Ectodermal cell (in vitro differentiated cells): ENCODE data around the gene HNRNPM.

Source experiments
- H3K27ac ChIP-seq: 2 replicates; pipeline ENCODE4 v1.7.0; 2013; ENCODE audit warnings: mild to moderate bottlenecking, low read depth, low read length; ENCODE audit not compliant: insufficient read depth, poor library complexity, severe bottlenecking
- H3K27me3 ChIP-seq: 2 replicates; pipeline ENCODE4 v1.7.0; 2013; ENCODE audit warnings: mild to moderate bottlenecking, low read length; ENCODE audit not compliant: insufficient read depth, control insufficient read depth, poor library complexity, severe bottlenecking
- H3K36me3 ChIP-seq: one replicate; pipeline ENCODE4 v1.7.0; 2013; ENCODE audit warnings: low read length; ENCODE audit not compliant: control insufficient read depth, insufficient read depth
- H3K4me1 ChIP-seq: one replicate; pipeline ENCODE4 v1.7.0; 2013; ENCODE audit warnings: low read length; ENCODE audit not compliant: control insufficient read depth, insufficient read depth
- H3K4me3 ChIP-seq: 2 replicates; pipeline ENCODE4 v1.7.0; 2013; ENCODE audit warnings: low read depth, low read length, control low read depth; ENCODE audit not compliant: insufficient read depth
- H3K9me3 ChIP-seq: 2 replicates; pipeline ENCODE4 v1.7.0; 2013; ENCODE audit warnings: mild to moderate bottlenecking, low read length, moderate library complexity; ENCODE audit not compliant: control insufficient read depth
- WGBS, 2 experiments: methylation state at CpG; one replicate each; pipeline ENCODE4 v1.1.7; 2013; ENCODE audit warnings: missing lambda C conversion rate in 2 of 2; 5-methylcytosine and 5-hydroxymethylcytosine counted together

The HNRNPM gene

GRCh38 chr19:8483165-8483564 is 38.4 kb downstream of the HNRNPM start:
- Histone ChIP-seq H3K27ac (no peak overlapping the region), H3K9me3 (no peaks in the 10 kb centered on the region), H3K4me1 (peaks cover 17% of the 10 kb centered on the region), H3K36me3 (peaks cover 52% of the 10 kb centered on the region), H3K27me3 (no peaks in the 10 kb centered on the region), H3K4me3 (no peak overlapping the region)
- WGBS, 2 experiments = 94 to 95% methylated on average over 5 to 7 of the region's 8 CpGs

- 95 to 96% methylated on average over 18 of the region's 18 CpGs for WGBS, 2 experiments
- Histone ChIP-seq H3K27ac (no peak overlapping the region), H3K36me3 (peaks cover 55% of the 10 kb centered on the region), H3K4me3 (no peak overlapping the region), H3K9me3 (no peaks in the 10 kb centered on the region), H3K27me3 (no peaks in the 10 kb centered on the region), H3K4me1 (peaks cover 21% of the 10 kb centered on the region)
Measured at GRCh38 chr19:8484331-8484894, 39.6 kb downstream of the HNRNPM start.

GRCh38 chr19:8485561-8486371 is 41.0 kb downstream of the HNRNPM start:
- Histone ChIP-seq H3K9me3 (no peaks in the 10 kb centered on the region), H3K27ac (no peak overlapping the region), H3K4me3 (no peak overlapping the region), H3K4me1 (peaks cover 26% of the 10 kb centered on the region), H3K36me3 (peaks cover 58% of the 10 kb centered on the region), H3K27me3 (no peaks in the 10 kb centered on the region)
- 97% methylated on average over 62 of the region's 62 CpGs for WGBS, 2 experiments

- Histone ChIP-seq H3K4me3 (no peak overlapping the region), H3K4me1 (peaks cover 26% of the 10 kb centered on the region), H3K9me3 (no peaks in the 10 kb centered on the region), H3K36me3 (peaks cover 58% of the 10 kb centered on the region), H3K27ac (no peak overlapping the region), H3K27me3 (no peaks in the 10 kb centered on the region)
- 97 to 98% methylated on average over 16 of the region's 16 CpGs for WGBS, 2 experiments
Measured at GRCh38 chr19:8486661-8487136, 41.9 kb downstream of the HNRNPM start.

GRCh38 chr19:8487137-8487851 is 42.5 kb downstream of the HNRNPM start:
- H3K4me1 ChIP-seq = peaks cover 26% of the 10 kb centered on the region
- no peaks in the 10 kb centered on the region for H3K9me3 ChIP-seq
- H3K36me3 ChIP-seq = peaks cover 58% of the 10 kb centered on the region
- WGBS, 2 experiments = 92% methylated on average over 13 of the region's 13 CpGs
- H3K4me3 ChIP-seq = no peak overlapping the region
- H3K27ac ChIP-seq = peak overlapping the region; percentile 41
- no peaks in the 10 kb centered on the region for H3K27me3 ChIP-seq

GRCh38 chr19:8488365-8488764 is 43.6 kb downstream of the HNRNPM start:
- Histone ChIP-seq H3K27ac (peak overlapping the region; percentile 52), H3K9me3 (no peaks in the 10 kb centered on the region), H3K36me3 (peaks cover 54% of the 10 kb centered on the region), H3K4me1 (peaks cover 26% of the 10 kb centered on the region), H3K4me3 (no peak overlapping the region), H3K27me3 (no peaks in the 10 kb centered on the region)
- 69 to 71% methylated on average over 15 of the region's 15 CpGs for WGBS, 2 experiments

GRCh38 chr19:8489561-8490394 is 45.0 kb downstream of the HNRNPM start:
- WGBS, 2 experiments = 93 to 94% methylated on average over 25 of the region's 25 CpGs
- H3K27ac ChIP-seq = no peak overlapping the region

GRCh38 chr19:8490395-8490760 is 45.6 kb downstream of the HNRNPM start:
- H3K27ac ChIP-seq = peak overlapping the region; percentile 12
- WGBS, 2 experiments = 95 to 97% methylated on average over 24 of the region's 24 CpGs

More at GRCh38 chr19:8489561-8490394, 45.0 kb downstream of the HNRNPM start:
- Histone ChIP-seq H3K4me3 (no peak overlapping the region), H3K27me3 (no peaks in the 10 kb centered on the region), H3K9me3 (no peaks in the 10 kb centered on the region), H3K4me1 (peaks cover 26% of the 10 kb centered on the region), H3K36me3 (peaks cover 40% of the 10 kb centered on the region)

GRCh38 chr19:8490873-8491272 is 46.1 kb downstream of the HNRNPM start:
- peak overlapping the region; percentile 12 for H3K27ac ChIP-seq
- H3K4me1 ChIP-seq = peaks cover 26% of the 10 kb centered on the region
- 93% methylated on average over 12 of the region's 12 CpGs for WGBS, 2 experiments
- H3K4me3 ChIP-seq = no peak overlapping the region
- H3K27me3 ChIP-seq = no peaks in the 10 kb centered on the region
- peaks cover 30% of the 10 kb centered on the region for H3K36me3 ChIP-seq
- no peaks in the 10 kb centered on the region for H3K9me3 ChIP-seq

More at GRCh38 chr19:8490395-8490760, 45.6 kb downstream of the HNRNPM start:
- peaks cover 26% of the 10 kb centered on the region for H3K4me1 ChIP-seq
- H3K9me3 ChIP-seq = no peaks in the 10 kb centered on the region
- no peaks in the 10 kb centered on the region for H3K27me3 ChIP-seq
- H3K36me3 ChIP-seq = peaks cover 35% of the 10 kb centered on the region
- no peak overlapping the region for H3K4me3 ChIP-seq
